ENCODE data around the gene ARRDC2. TPM values are rescaled to one million over a fixed set of nuclear protein-coding genes. Genes with fewer than 3 reads are reported as not detected.

Gene ARRDC2
- total and polyA plus RNA-seq, 4 donors: 19.4 to 62.2 (median 48.8) TPM

DNA sequence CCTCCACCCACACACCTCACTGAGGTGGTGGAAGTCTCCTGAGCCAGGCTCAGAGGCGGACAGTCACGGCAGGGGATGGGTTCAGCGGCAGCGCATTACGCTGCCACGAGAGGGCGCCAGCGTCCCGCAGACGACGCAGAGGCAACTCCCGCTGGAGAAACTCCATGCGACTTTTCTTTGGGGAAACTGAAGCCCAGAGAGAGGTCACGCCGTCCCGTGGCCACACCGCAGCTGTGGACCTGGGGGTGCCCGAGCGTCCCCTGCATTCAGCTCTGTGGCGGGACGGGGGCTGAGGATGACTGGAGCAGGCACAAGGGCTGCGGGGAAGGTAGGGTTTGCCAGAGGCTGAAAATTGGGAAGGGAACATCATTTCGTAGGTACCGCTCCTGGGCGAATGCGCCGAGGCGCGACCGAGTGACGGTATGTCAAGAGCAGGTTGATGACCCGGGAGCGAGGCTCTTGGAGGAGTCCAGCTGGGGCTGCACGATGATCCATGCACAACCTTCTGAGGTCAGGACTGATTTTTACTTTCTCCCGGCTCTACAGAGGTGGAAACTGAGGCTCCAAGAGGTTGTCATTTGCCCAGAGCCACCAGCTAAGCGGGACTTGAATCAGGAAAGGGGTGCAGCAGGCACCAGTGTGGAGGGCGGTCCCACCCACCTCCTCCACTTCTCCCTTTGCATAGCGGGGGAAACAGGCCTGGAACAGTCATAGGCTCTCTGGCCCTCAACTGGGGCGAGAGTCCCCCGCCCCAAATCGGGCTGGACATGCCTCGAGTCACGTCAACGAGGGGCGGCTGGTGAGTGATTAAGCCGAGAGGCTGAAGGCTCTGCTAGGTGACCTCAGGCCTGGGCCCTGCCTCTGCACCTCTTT, 690 bp upstream of the ARRDC2 start:
- H3K9me3 ChIP-seq (ENCODE audit: control insufficient read depth in 4 of 4, insufficient read depth in 3 of 4, low read length in 3 of 4): no peaks in the 10 kb centered on the region
- WGBS, 2 donors: 2% methylated on average over 46 of the region's 46 CpGs
- H3K36me3 ChIP-seq (ENCODE audit: control insufficient read depth in 4 of 4, insufficient read depth in 4 of 4, low read length in 4 of 4): peaks cover 0 to 23% (median 0%) of the 10 kb centered on the region in 4 donors
- peak overlapping the region; percentile 25 for H3K4me3 ChIP-seq
- TF ChIP-seq, protein P1, sequence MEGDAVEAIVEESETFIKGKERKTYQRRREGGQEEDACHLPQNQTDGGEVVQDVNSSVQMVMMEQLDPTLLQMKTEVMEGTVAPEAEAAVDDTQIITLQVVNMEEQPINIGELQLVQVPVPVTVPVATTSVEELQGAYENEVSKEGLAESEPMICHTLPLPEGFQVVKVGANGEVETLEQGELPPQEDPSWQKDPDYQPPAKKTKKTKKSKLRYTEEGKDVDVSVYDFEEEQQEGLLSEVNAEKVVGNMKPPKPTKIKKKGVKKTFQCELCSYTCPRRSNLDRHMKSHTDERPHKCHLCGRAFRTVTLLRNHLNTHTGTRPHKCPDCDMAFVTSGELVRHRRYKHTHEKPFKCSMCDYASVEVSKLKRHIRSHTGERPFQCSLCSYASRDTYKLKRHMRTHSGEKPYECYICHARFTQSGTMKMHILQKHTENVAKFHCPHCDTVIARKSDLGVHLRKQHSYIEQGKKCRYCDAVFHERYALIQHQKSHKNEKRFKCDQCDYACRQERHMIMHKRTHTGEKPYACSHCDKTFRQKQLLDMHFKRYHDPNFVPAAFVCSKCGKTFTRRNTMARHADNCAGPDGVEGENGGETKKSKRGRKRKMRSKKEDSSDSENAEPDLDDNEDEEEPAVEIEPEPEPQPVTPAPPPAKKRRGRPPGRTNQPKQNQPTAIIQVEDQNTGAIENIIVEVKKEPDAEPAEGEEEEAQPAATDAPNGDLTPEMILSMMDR (IDR thresholded peaks at IDR 0.05; ENCODE audit: control extremely low read depth, extremely low read depth): peak; percentile 99
- H3K9ac ChIP-seq (ENCODE audit: insufficient read depth in 1 of 2, low read length in 2 of 2): peak overlapping the region in 1 of 2 donors; percentile 43
- DNase-seq (peak; percentile 81 to 84 (median 82)), ATAC-seq (ENCODE audit: insufficient read depth, low FRiP score) (peak; percentile 86)
- H3K4me1 ChIP-seq (ENCODE audit: control insufficient read depth in 5 of 5, insufficient read depth in 5 of 5, low read length in 5 of 5): peaks cover 0 to 13% (median 5%) of the 10 kb centered on the region in 5 donors
- H3K27me3 ChIP-seq (ENCODE audit: control insufficient read depth in 3 of 3, insufficient read depth in 3 of 3, low read length in 2 of 3): no peaks in the 10 kb centered on the region
- peak overlapping the region; percentile 83 to 86 for H3K27ac ChIP-seq (ENCODE audit: low read depth in 1 of 2, low read length in 1 of 2)

- no peak overlapping the region for H3K9ac ChIP-seq (ENCODE audit: insufficient read depth in 1 of 2, low read length in 2 of 2)
- ATAC-seq (ENCODE audit: insufficient read depth, low FRiP score): no peak
- H3K4me3 ChIP-seq: peak overlapping the region; percentile 83
- H3K4me1 ChIP-seq (ENCODE audit: control insufficient read depth in 5 of 5, insufficient read depth in 5 of 5, low read length in 5 of 5): peaks cover 0 to 13% (median 5%) of the 10 kb centered on the region in 5 donors
- H3K9me3 ChIP-seq (ENCODE audit: control insufficient read depth in 4 of 4, insufficient read depth in 3 of 4, low read length in 3 of 4): no peaks in the 10 kb centered on the region
- H3K36me3 ChIP-seq (ENCODE audit: control insufficient read depth in 4 of 4, insufficient read depth in 4 of 4, low read length in 4 of 4): peaks cover 0 to 37% (median 0%) of the 10 kb centered on the region in 4 donors
- H3K27me3 ChIP-seq (ENCODE audit: control insufficient read depth in 3 of 3, insufficient read depth in 3 of 3, low read length in 2 of 3): no peaks in the 10 kb centered on the region
- no peak for DNase-seq
- peak overlapping the region in 1 of 2 donors; percentile 59 for H3K27ac ChIP-seq (ENCODE audit: low read depth in 1 of 2, low read length in 1 of 2)
- 79 to 97% methylated on average over 11 of the region's 11 CpGs for WGBS, 2 donors
- TF ChIP-seq, protein P1 (IDR thresholded peaks at IDR 0.05; ENCODE audit: control extremely low read depth, extremely low read depth): no peak
Observed at GRCh38 chr19:18008814-18009213, 844 bp downstream of the ARRDC2 start.

GRCh38 chr19:18009412-18010066, 1.6 kb downstream of the ARRDC2 start:
- peak overlapping the region; percentile 83 for H3K4me3 ChIP-seq
- TF ChIP-seq, protein P1 (IDR thresholded peaks at IDR 0.05; ENCODE audit: control extremely low read depth, extremely low read depth): no peak
- DNase-seq: no peak
- H3K36me3 ChIP-seq (ENCODE audit: control insufficient read depth in 4 of 4, insufficient read depth in 4 of 4, low read length in 4 of 4): peaks cover 0 to 40% (median 0%) of the 10 kb centered on the region in 4 donors
- H3K9me3 ChIP-seq (ENCODE audit: control insufficient read depth in 4 of 4, insufficient read depth in 3 of 4, low read length in 3 of 4): no peaks in the 10 kb centered on the region
- WGBS, 2 donors: 86 to 91% methylated on average over 37 of the region's 37 CpGs
- no peak overlapping the region for H3K27ac ChIP-seq (ENCODE audit: low read depth in 1 of 2, low read length in 1 of 2)
- no peak overlapping the region for H3K9ac ChIP-seq (ENCODE audit: insufficient read depth in 1 of 2, low read length in 2 of 2)
- H3K27me3 ChIP-seq (ENCODE audit: control insufficient read depth in 3 of 3, insufficient read depth in 3 of 3, low read length in 2 of 3): no peaks in the 10 kb centered on the region
- peaks cover 0 to 13% (median 5%) of the 10 kb centered on the region in 5 donors for H3K4me1 ChIP-seq (ENCODE audit: control insufficient read depth in 5 of 5, insufficient read depth in 5 of 5, low read length in 5 of 5)
- no peak for ATAC-seq (ENCODE audit: insufficient read depth, low FRiP score)
